ENCODE results near the gene RPLP2.
A peak's percentile ranks its signal among the peaks of the same experiment; 100 is the strongest.

Gene RPLP2

DNA sequence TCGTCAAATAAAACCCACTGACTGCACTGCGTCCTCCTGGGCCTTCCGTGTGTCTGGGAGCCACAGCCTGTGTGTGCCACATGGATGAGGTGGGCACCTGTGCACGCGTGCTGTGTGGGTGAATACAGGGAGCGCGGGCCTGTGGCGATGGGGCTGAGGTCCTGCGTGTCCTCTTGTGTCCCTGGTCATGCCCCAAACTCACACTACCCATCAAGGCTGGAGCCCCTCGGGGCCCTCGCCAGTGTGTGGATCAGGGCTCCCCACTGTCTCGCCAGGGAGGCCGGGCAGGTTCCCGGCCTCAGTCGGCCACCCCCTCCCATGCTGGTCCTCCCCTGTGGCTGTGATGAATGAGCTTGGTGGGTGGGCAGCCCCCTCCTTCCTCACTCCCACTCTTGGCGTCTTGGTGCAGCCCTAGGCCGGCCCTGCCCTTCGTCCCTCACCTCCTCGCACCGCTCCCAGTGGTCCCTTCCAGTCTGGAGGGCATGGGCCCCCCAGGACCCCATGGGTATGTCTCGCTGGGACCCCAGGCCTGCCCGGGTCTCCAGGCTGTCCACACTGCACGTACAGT lies 22.3 kb downstream of the RPLP2 start:
- DNase-seq (ENCODE audit: low read depth) = no peak
- Histone ChIP-seq H3K27me3 (replicated peaks; ENCODE audit: control insufficient read depth, insufficient read depth, low read length) (no peaks in the 10 kb centered on the region), H3K4me1 (ENCODE audit: control insufficient read depth, insufficient read depth, low read length) (peaks cover 42% of the 10 kb centered on the region)

DNA sequence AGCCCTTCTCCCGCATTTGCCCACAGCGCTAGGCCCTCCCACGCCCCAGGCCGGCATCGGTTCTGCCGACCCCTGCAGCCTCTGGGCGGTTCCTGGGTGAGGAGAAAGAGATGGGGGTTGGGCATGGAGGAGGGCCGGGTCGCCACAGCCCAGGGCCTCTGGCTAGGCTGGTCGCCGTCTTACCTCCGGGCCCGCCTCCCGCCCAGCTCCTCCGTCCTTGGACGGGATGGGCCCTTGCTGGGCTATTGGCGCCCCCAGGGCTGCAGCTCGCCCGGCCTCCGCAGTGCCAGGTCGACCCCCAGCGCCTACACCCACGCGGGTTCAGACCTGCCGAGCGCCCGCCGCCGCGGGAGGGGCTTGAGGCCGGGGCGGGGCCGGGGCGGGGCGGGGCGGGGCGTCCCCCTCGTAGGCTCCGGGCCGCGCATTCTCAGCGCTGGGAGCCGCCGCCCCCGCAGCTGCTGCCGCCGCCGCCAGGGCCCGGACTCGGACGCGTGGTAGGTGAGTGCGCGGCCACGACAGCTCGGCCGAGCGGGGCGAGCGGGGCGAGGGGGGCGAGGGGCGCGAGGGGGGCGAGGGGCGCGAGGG lies 22.9 kb downstream of the RPLP2 start, which contains the start of gene CD151:
CD151 (plus strand) TSS at position 424 of the 585 bp plus-strand sequence. CDS start 3,118 bp downstream, outside the sequence.
- Histone ChIP-seq H3K27me3 (replicated peaks; ENCODE audit: control insufficient read depth, insufficient read depth, low read length) (no peaks in the 10 kb centered on the region), H3K9ac (ENCODE audit: low read length) (peak within 1 kb of the TSS; percentile 92), H3K4me1 (ENCODE audit: control insufficient read depth, insufficient read depth, low read length) (peaks cover 42% of the 10 kb centered on the region), H3K9me3 (ENCODE audit: control insufficient read depth, low read length) (no peaks in the 10 kb centered on the region), H3K4me3 (ENCODE audit: low read length) (peak within 1 kb of the TSS; percentile 87), H3K36me3 (ENCODE audit: control insufficient read depth, insufficient read depth, low read length, severe bottlenecking) (peaks cover 16% of the 10 kb centered on the region)
- DNase-seq (ENCODE audit: low read depth) = peak; percentile 87

More for the DNA sequence above, 22.3 kb downstream of the RPLP2 start:
- H3K36me3 ChIP-seq (ENCODE audit: control insufficient read depth, insufficient read depth, low read length, severe bottlenecking) = peaks cover 10% of the 10 kb centered on the region
- peak overlapping the region; percentile 75 for H3K9ac ChIP-seq (ENCODE audit: low read length)
- H3K9me3 ChIP-seq (ENCODE audit: control insufficient read depth, low read length) = no peaks in the 10 kb centered on the region
- peak overlapping the region; percentile 80 for H3K4me3 ChIP-seq (ENCODE audit: low read length)

DNA sequence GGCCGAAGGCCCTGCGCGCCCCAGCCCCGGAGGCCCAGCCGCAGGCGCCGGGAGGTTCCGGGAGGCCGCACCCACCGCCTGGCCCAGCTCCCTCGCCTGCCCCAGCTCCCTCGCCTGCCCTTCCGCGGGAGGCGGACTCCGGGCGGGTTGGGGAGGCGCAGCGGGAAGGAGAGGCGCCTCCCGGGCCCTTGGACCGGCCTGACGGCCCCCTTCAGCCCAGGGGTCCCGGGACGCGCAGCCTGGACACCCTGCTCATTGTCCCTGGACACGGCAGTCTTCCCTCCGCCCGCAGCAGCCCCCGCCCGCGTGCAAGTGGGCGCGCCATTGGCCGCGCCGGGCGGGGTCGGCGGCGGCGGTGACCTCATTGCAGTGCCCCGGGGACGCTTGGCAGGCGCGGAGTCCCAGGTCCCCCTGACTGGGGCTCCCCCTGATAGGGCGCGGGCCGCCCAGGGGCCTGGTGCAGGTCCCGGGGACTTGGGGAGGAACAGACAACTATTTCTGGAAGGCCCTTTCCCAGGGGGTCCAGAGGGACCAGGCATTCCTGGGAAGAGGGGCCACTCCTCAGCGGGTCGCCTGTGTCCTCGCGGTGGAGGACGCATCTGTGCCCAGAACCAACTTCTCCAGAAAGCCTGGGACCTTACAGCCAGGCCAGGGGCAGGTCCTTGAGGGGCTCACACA lies 23.5 kb downstream of the RPLP2 start:
- peak; percentile 78 for DNase-seq (ENCODE audit: low read depth)
- Histone ChIP-seq H3K4me1 (ENCODE audit: control insufficient read depth, insufficient read depth, low read length) (peaks cover 42% of the 10 kb centered on the region), H3K9ac (ENCODE audit: low read length) (peak overlapping the region; percentile 92), H3K9me3 (ENCODE audit: control insufficient read depth, low read length) (no peaks in the 10 kb centered on the region), H3K36me3 (ENCODE audit: control insufficient read depth, insufficient read depth, low read length, severe bottlenecking) (peaks cover 21% of the 10 kb centered on the region), H3K27me3 (replicated peaks; ENCODE audit: control insufficient read depth, insufficient read depth, low read length) (no peaks in the 10 kb centered on the region), H3K4me3 (ENCODE audit: low read length) (peak overlapping the region; percentile 87)

DNA sequence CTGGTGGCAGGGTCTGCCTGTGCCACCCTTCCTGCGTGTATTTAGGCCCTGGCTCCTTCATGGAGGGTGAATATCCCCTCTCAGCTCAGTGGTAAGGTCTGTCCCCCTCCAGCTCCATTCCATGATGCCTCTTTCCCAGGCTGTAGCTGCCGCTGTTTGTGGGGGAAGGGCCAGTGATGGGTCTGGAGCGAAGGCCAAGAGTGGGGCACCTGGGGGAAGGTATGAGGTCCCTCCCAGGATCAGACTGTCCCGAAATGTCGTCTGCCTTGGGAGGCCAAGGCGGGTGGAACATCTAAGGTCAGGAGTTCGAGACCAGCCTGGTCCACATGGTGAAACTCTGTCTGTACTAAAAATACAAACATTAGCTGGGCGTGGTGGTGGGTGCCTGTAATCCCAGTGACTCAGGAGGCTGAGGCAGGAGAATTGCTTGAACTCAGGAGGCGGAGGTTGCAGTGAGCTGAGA lies 24.1 kb downstream of the RPLP2 start:
- Histone ChIP-seq H3K27me3 (replicated peaks; ENCODE audit: control insufficient read depth, insufficient read depth, low read length) (no peaks in the 10 kb centered on the region), H3K4me3 (ENCODE audit: low read length) (peak overlapping the region; percentile 87), H3K36me3 (ENCODE audit: control insufficient read depth, insufficient read depth, low read length, severe bottlenecking) (peaks cover 26% of the 10 kb centered on the region), H3K9me3 (ENCODE audit: control insufficient read depth, low read length) (no peaks in the 10 kb centered on the region), H3K4me1 (ENCODE audit: control insufficient read depth, insufficient read depth, low read length) (peaks cover 45% of the 10 kb centered on the region), H3K9ac (ENCODE audit: low read length) (peak overlapping the region; percentile 92)
- peak; percentile 52 for DNase-seq (ENCODE audit: low read depth)

DNA sequence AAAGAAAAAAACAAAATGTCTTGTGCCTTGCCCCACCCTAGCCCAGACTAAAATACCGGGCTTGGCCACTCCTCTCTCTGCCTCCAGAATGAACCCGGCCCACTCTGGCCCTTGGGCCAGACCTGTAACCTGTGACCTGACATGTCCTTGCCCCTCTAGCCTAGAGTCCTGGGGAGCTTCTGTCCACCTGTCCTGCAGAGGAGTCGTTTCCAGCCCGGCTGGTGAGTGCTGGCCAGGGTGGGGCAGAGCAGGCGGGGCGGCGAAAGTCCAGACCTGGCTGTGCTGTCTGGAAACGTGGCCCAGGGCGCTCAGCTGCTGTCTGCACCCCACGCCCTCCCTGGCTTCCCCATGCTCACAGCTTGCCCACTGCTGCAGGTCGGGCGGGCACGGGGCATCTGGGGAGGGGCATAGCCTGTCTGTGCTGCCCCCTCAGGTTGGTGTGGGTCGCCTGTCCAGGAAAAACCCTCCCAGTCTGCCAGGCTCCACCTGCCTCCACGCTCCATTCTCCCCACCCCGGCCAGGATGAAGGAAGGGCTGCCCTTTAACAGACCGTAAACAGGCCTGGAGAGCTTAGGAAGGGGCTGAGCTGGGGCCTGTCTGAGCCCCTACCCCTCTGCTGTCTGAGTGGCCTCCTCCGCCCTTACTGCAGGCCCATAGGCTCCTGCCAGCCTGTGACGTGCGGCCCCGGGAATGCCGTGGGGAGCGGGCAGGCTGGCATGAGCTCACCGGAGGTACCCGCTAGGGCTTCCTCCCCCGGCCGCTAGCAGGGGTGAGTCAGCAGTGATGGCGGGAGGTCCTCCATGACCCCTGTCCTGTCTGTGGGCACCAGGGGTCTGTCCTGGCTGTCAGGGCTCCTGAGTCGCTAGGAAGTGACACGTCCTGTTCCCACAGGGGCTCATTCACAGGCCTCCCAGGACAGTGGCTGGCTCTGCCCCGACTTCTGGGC lies 24.9 kb downstream of the RPLP2 start:
- Histone ChIP-seq H3K9ac (ENCODE audit: low read length) (peak overlapping the region; percentile 92), H3K27me3 (replicated peaks; ENCODE audit: control insufficient read depth, insufficient read depth, low read length) (no peaks in the 10 kb centered on the region), H3K9me3 (ENCODE audit: control insufficient read depth, low read length) (no peaks in the 10 kb centered on the region), H3K36me3 (ENCODE audit: control insufficient read depth, insufficient read depth, low read length, severe bottlenecking) (peaks cover 34% of the 10 kb centered on the region), H3K4me3 (ENCODE audit: low read length) (peak overlapping the region; percentile 87), H3K4me1 (ENCODE audit: control insufficient read depth, insufficient read depth, low read length) (peaks cover 45% of the 10 kb centered on the region)
- DNase-seq (ENCODE audit: low read depth) = peak; percentile 93

DNA sequence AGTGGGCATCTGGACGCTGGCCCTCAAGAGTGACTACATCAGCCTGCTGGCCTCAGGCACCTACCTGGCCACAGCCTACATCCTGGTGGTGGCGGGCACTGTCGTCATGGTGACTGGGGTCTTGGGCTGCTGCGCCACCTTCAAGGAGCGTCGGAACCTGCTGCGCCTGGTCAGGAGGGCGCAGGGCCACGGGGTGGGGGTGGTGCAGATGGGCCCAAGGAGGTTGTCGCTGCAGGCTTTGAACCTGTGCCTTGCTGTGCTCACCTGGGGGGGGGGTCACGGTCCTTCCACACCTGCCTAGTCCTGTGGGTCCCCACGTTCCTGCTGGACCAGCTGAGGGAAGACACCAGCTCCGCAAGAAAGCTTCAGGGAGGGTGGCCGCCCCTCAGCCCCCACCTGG lies 26.5 kb downstream of the RPLP2 start:
- Histone ChIP-seq H3K4me1 (ENCODE audit: control insufficient read depth, insufficient read depth, low read length) (peaks cover 53% of the 10 kb centered on the region), H3K9ac (ENCODE audit: low read length) (no peak overlapping the region), H3K36me3 (ENCODE audit: control insufficient read depth, insufficient read depth, low read length, severe bottlenecking) (peaks cover 48% of the 10 kb centered on the region), H3K9me3 (ENCODE audit: control insufficient read depth, low read length) (no peaks in the 10 kb centered on the region), H3K27me3 (replicated peaks; ENCODE audit: control insufficient read depth, insufficient read depth, low read length) (no peaks in the 10 kb centered on the region), H3K4me3 (ENCODE audit: low read length) (no peak overlapping the region)
- DNase-seq (ENCODE audit: low read depth) = no peak

DNA sequence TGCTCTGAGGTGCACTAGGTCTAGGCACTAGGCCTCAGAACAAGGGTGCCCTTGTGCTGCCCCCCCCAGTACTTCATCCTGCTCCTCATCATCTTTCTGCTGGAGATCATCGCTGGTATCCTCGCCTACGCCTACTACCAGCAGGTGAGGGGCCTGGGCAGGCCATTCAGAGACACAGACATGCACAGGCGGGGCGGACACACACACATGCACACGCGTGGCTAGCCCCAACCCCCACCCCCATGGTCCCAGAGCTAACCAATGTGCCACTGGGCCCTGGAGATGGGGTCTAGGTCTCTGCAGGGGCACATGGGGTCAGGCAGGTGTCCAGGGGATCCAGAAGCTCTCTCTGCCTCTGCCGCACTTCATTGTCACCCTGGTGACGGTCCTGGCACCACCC lies 26.9 kb downstream of the RPLP2 start:
- Histone ChIP-seq H3K9me3 (ENCODE audit: control insufficient read depth, low read length) (no peaks in the 10 kb centered on the region), H3K4me1 (ENCODE audit: control insufficient read depth, insufficient read depth, low read length) (peaks cover 52% of the 10 kb centered on the region), H3K36me3 (ENCODE audit: control insufficient read depth, insufficient read depth, low read length, severe bottlenecking) (peaks cover 48% of the 10 kb centered on the region), H3K4me3 (ENCODE audit: low read length) (no peak overlapping the region), H3K27me3 (replicated peaks; ENCODE audit: control insufficient read depth, insufficient read depth, low read length) (no peaks in the 10 kb centered on the region), H3K9ac (ENCODE audit: low read length) (peak overlapping the region; percentile 25)
- DNase-seq (ENCODE audit: low read depth) = no peak

DNA sequence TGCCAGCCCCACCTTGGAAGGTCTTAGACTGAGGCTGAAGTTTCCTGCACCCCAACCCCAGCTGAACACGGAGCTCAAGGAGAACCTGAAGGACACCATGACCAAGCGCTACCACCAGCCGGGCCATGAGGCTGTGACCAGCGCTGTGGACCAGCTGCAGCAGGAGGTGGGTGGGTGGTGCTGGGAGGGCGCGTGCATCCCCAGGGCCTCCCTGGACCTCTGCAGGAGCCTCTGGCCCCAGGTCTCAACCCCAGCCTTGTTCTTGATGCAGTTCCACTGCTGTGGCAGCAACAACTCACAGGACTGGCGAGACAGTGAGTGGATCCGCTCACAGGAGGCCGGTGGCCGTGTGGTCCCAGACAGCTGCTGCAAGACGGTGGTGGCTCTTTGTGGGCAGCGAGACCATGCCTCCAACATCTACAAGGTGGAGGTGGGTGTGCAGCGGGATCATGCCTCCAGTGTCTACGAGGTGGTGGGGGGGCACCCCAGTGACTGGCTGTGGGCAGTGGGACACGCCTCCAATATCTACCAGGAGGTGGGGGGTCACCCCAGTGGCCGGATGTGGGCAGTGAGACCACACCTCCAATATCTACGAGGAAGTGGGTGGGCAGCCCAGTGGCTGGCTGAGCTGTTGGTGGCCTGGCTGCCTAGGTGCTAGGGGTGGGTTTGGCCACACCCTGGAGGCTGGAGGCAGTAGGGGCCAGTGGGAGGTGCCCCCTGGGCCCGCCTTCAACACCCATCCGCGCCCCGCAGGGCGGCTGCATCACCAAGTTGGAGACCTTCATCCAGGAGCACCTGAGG lies 27.6 kb downstream of the RPLP2 start:
- peaks cover 48% of the 10 kb centered on the region for H3K36me3 ChIP-seq (ENCODE audit: control insufficient read depth, insufficient read depth, low read length, severe bottlenecking)
- no peaks in the 10 kb centered on the region for H3K27me3 ChIP-seq (replicated peaks; ENCODE audit: control insufficient read depth, insufficient read depth, low read length)
- no peak overlapping the region for H3K4me3 ChIP-seq (ENCODE audit: low read length)
- H3K9me3 ChIP-seq (ENCODE audit: control insufficient read depth, low read length) = no peaks in the 10 kb centered on the region
- H3K9ac ChIP-seq (ENCODE audit: low read length) = peak overlapping the region; percentile 36
- peaks cover 45% of the 10 kb centered on the region for H3K4me1 ChIP-seq (ENCODE audit: control insufficient read depth, insufficient read depth, low read length)
- no peak for DNase-seq (ENCODE audit: low read depth)

DNA sequence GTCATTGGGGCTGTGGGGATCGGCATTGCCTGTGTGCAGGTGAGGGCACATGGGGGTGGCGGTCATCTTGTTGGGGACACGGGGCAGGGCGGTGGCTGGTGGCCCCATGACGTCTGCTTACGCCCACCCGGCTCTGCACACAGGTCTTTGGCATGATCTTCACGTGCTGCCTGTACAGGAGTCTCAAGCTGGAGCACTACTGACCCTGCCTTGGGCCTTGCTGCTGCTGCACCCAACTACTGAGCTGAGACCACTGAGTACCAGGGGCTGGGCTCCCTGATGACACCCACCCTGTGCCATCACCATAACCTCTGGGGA lies 28.2 kb downstream of the RPLP2 start:
- H3K36me3 ChIP-seq (ENCODE audit: control insufficient read depth, insufficient read depth, low read length, severe bottlenecking) = peaks cover 48% of the 10 kb centered on the region
- no peak overlapping the region for H3K9ac ChIP-seq (ENCODE audit: low read length)
- H3K4me1 ChIP-seq (ENCODE audit: control insufficient read depth, insufficient read depth, low read length) = peaks cover 43% of the 10 kb centered on the region
- no peak overlapping the region for H3K4me3 ChIP-seq (ENCODE audit: low read length)
- no peak for DNase-seq (ENCODE audit: low read depth)
- no peaks in the 10 kb centered on the region for H3K9me3 ChIP-seq (ENCODE audit: control insufficient read depth, low read length)
- no peaks in the 10 kb centered on the region for H3K27me3 ChIP-seq (replicated peaks; ENCODE audit: control insufficient read depth, insufficient read depth, low read length)

DNA sequence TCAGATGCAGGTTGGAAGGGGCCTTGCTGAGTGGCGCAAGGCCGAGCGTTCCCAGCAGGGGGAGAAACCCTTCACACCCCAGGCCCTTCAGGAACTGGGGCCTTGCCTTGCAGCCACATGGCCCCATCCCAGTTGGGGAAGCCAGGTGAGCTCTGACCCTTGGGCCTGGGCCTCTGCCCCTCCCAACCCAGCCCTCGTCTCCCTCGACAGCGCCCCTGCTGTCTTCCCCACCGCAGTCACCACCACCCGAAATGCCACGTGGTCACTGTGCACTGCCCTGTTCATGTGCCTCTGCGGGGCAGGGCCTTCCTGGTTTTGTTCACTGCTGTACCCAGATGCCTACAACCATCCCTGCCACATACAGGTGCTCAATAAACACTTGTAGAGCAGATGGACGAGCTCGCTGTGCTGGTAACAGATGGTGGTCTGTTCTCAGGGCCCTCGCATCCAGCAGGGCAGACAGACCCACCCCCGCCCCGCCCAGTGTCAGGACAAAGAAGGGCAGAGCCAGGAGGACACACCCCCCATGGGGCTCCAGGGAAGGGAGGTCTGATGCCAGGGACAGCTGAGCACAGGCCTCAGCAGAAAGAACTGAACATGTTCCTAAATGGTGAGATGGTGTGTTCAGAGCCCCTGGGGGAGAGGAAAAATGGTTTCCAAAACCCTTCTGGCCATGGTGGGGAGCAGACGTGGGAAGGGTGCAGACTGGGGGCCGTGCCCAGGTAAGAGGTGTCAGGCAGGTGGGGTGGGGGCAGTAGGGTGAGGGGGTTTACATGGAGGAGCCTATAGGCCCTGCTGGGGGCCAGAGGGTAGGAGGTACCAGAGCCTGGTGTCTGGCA lies 28.9 kb downstream of the RPLP2 start:
- DNase-seq (ENCODE audit: low read depth) = peak; percentile 38
- peaks cover 43% of the 10 kb centered on the region for H3K4me1 ChIP-seq (ENCODE audit: control insufficient read depth, insufficient read depth, low read length)
- H3K36me3 ChIP-seq (ENCODE audit: control insufficient read depth, insufficient read depth, low read length, severe bottlenecking) = peaks cover 48% of the 10 kb centered on the region
- H3K27me3 ChIP-seq (replicated peaks; ENCODE audit: control insufficient read depth, insufficient read depth, low read length) = no peaks in the 10 kb centered on the region
- H3K4me3 ChIP-seq (ENCODE audit: low read length) = no peak overlapping the region
- H3K9me3 ChIP-seq (ENCODE audit: control insufficient read depth, low read length) = no peaks in the 10 kb centered on the region
- H3K9ac ChIP-seq (ENCODE audit: low read length) = peak overlapping the region; percentile 99

All from adipocyte (in vitro differentiated cells).